NCI-H187 treated with DMSO at 0.1 percent for 48 hours (cell line): ENCODE data around the gene HOXD8.

Source experiments
- DNase-seq: peaks from one replicate; lab custom pipeline; 2025; lab: John Stamatoyannopoulos, UW

The HOXD8 gene

GRCh38 chr2:176174382-176174823 is 44.9 kb downstream of the HOXD8 start:
- no peak for DNase-seq

- no peak for DNase-seq
These were observed 45.6 kb downstream of the HOXD8 start for GRCh38 chr2:176174824-176175708.

DNA sequence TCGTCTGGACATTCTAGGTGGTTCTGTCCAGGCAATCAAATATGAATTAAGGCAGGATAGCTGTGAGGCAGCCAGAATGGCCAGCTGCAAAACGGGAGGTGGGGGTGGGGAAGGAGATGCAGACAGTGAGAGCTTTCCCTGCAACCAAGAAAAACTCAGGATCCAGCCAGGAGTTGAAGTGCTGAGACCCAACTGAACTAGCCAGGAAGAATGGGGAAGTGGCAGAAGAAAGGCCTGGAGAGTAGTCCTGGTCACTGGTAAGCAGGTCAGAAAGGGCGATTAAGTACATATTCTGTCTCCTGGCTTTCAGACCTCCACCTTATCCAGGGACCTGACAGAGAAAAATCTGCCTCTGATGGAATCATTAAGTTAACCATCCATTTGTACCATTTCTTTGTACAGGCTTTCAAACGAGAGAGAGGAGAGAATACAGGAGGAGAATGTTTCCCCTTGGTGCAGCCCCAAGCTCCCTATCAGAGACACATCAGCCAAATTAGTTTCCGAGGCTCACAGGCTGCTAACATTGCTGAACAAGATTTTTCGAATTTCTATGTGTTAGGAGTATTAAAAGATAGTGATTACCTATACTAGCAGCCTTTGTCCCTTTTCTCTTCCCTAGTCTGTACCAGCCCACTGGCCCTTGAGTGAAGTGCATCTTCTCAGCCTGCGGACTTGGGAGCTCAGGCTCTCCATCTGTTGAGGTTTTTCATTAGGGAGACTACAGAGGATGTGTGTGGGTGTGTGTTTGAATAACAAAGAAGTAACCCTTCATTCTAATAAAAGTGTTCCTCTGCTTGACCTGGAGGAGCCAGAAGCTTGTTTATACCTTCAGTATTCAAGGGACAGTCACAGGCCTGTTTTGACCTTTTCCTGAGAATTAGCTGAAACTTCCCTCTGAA is 46.5 kb downstream of the HOXD8 start:
- no peak for DNase-seq

- no peak for DNase-seq
These were observed 48.1 kb downstream of the HOXD8 start for GRCh38 chr2:176177580-176178037.

DNA sequence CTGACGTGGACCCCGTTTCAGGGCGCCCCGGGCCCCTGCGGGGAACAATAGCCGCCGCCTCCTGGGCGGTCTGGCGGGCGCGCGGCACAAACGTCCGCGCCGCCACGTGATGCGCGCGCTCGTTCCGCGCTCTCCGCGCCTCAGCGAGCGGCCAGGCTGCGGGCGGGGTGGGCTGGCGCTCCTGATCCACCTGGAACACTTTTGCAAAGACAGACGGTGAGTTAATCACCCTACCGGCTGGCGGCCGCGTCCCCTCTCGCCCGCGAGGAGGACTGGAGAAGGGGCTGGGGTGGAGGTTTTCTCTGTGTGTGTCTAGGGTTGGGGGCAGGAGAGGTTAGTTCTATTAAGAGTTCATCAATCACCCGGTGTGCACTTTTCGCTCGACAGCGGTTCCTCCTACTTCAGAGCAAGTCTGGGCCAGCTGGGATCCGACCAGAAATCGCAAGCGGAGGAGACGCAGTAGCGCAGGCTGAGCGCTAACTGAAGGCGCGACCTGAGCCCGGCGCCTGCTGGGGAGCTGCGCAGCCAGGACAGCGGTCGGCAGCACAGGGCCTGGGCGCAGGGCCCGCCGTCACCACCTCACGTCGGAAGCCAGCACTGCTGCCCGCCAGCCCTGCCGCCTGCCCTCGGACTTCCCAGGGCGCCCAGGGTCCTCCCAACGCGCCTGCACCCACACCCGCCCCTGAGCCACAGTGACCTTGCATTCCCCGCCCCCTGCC is 48.7 kb downstream of the HOXD8 start:
- no peak for DNase-seq

DNA sequence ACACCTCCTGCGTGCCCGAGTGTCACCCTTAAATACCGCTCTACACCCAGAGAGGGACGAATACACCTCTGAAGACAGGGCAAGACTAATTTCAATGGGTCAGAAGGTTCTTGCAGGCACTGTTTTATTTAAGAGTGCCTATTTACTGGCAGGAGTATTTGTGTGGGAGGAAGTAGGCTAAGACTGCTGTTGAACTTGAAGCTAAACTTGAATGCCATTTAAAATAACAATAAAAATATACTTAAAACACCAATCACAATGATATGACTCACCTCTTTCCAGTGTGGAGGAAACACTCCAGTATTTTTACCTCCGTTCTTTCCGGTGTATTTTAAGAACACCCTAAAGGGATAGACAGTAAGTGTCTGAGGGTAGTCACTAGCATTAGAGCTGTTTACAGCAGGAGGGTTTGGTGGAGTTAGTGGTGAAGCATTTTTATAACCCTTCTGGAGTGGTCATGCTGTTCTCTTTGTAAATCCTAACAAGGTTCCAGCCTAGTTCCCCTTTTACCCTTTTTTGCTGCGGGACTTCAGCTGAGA is 49.3 kb downstream of the HOXD8 start:
- no peak for DNase-seq

DNA sequence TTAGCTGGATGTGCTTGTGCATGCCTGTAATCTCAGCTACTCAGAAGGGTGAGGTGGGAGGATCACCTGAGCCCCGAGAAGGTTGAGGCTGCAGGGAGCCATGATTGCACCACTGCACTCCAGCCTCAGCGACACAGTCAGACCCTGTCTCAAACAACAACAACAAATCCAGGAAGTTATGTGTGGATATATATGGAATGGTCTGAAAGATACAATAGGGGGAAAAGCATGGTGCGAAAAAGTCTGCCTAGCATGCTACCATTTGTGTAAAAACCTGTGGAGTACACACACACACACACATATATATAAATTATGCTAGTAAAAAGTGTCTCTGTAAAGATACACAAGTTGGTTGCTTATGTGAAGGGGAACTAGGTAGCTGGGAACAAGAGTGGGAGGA is 52.0 kb downstream of the HOXD8 start:
- DNase-seq: no peak
